ENCODE results near the gene NR1H2.

DNA sequence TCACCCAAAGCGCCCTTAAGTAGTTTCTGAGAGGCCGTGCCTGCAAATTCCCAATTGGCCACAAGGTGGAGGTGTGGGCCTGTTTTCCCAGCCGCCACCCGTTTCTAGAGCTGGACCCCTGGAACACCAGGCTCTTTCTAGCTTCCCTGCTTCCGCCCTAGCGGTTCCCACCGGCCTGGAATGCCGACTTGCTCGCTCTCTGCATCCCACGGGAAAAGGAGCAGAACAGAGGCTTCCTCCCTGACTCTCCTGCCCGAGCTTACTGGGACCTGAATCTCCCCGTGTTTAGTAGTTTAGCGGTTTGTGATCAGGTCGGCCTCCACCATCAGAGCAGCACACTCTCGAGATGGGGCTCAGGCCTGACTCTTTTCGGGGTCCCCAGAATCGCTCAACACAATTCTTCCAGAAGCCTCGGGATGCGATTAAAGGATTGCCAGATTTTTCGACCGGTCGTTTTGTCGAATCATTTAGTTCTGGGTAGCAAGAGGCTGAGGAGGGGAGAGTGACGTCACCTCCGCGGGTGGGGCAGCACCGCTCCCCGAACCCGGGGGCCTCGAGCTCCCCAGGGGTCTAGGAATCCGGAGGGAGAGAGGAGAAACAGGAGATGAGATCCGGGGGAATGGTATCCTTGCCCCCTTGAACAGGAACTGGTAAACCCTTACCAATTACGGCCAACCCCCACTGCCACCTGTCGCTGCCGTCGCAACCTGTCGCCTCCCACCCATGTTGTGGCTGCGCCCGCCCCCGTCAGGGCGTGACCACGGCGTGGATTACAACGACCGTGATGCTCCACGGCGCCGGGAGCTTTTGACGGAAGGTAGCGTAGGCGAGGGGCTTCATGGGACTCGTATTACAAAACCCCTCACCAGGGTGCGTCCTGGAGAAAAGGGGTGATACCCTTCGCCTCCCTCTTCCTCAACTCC, 18.8 kb upstream of the NR1H2 start:
- TF ChIP-seq, protein P1, sequence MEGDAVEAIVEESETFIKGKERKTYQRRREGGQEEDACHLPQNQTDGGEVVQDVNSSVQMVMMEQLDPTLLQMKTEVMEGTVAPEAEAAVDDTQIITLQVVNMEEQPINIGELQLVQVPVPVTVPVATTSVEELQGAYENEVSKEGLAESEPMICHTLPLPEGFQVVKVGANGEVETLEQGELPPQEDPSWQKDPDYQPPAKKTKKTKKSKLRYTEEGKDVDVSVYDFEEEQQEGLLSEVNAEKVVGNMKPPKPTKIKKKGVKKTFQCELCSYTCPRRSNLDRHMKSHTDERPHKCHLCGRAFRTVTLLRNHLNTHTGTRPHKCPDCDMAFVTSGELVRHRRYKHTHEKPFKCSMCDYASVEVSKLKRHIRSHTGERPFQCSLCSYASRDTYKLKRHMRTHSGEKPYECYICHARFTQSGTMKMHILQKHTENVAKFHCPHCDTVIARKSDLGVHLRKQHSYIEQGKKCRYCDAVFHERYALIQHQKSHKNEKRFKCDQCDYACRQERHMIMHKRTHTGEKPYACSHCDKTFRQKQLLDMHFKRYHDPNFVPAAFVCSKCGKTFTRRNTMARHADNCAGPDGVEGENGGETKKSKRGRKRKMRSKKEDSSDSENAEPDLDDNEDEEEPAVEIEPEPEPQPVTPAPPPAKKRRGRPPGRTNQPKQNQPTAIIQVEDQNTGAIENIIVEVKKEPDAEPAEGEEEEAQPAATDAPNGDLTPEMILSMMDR (IDR thresholded peaks at IDR 0.05): peak; percentile 79 to 94 (median 89)
- TF ChIP-seq POLR2A (IDR thresholded peaks at IDR 0.05): no peak
